HG03039 (cell line): ENCODE data around the gene NRIP1.

Experiments
- ATAC-seq: cut with Tn5 transposase; IDR thresholded peaks from one replicate; pipeline ENCODE4 v1.9.1; 2021; ENCODE audit warnings: mild to moderate bottlenecking, moderate library complexity; ENCODE audit not compliant: unreplicated experiment

NRIP1 gene

GRCh38 chr21:15066123-15066575 is 1.3 kb upstream of the NRIP1 start:
- ATAC-seq: no peak

- ATAC-seq: peak; percentile 23
Observed at GRCh38 chr21:15065392-15066122, 757 bp upstream of the NRIP1 start.

- peak; percentile 7 for ATAC-seq
Observed at GRCh38 chr21:15063814-15064575, 805 bp downstream of the NRIP1 start.

GRCh38 chr21:15063081-15063813 is 1.6 kb downstream of the NRIP1 start:
- no peak for ATAC-seq

GRCh38 chr21:15062606-15062965 is 2.2 kb downstream of the NRIP1 start:
- no peak for ATAC-seq

- ATAC-seq: no peak
Observed at GRCh38 chr21:15061747-15062605, 2.8 kb downstream of the NRIP1 start.

- ATAC-seq: no peak
Observed at GRCh38 chr21:15061279-15061678, 3.5 kb downstream of the NRIP1 start.

- no peak for ATAC-seq
Observed at GRCh38 chr21:15060543-15061175, 4.1 kb downstream of the NRIP1 start.

GRCh38 chr21:15059397-15059796 is 5.4 kb downstream of the NRIP1 start:
- ATAC-seq: no peak

- ATAC-seq: no peak
Observed at GRCh38 chr21:15058854-15059263, 5.9 kb downstream of the NRIP1 start.

GRCh38 chr21:15057285-15057684 is 7.5 kb downstream of the NRIP1 start:
- no peak for ATAC-seq

GRCh38 chr21:15054606-15055239 is 10.1 kb downstream of the NRIP1 start:
- ATAC-seq: no peak

GRCh38 chr21:15054089-15054488 is 10.7 kb downstream of the NRIP1 start:
- no peak for ATAC-seq

- ATAC-seq: no peak
Observed at GRCh38 chr21:15053500-15053899, 11.3 kb downstream of the NRIP1 start.

GRCh38 chr21:15052459-15052763 is 12.4 kb downstream of the NRIP1 start:
- peak; percentile 11 for ATAC-seq

- peak; percentile 80 for ATAC-seq
Observed at GRCh38 chr21:15051644-15052458, 12.9 kb downstream of the NRIP1 start.

- no peak for ATAC-seq
Observed at GRCh38 chr21:15050568-15051377, 14.0 kb downstream of the NRIP1 start.

GRCh38 chr21:15045017-15045416 is 19.8 kb downstream of the NRIP1 start:
- no peak for ATAC-seq
